ENCODE results near the gene PAPSS1. TPM values are rescaled to one million over a fixed set of nuclear protein-coding genes. Genes with fewer than 3 reads are reported as not detected.

Gene PAPSS1
- total RNA-seq, 3 donors from 2014 or later (not counting 1 experiment from before 2014, with no cell fraction given): 10.2 to 21.3 (median 12.9) TPM

DNA sequence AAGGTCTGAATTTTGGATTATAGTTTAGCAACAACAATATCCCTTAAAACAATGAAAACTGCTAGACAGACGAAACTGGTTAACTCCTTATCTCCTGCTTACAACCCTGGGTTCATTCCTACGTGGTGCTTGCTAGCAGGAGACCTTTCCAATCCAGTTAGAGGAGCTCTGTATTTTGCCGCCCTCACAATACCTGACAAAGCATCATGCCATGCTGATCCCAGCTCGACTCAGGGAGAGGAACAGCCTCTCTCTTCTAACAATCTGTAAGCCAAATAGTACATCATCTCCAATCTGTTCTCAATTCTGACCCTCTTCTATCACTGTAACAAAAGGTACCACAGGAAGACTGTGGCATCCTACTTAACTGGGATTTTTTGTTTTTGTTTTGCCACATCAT, 74.4 kb downstream of the PAPSS1 start:
- H3K36me3 Mint-ChIP-seq: peaks cover 8% of the 10 kb centered on the region

GRCh38 chr4:107643021-107643420, 77.0 kb downstream of the PAPSS1 start:
- Mint-ChIP-seq H3K9me3 (no peaks in the 10 kb centered on the region), H3K4me3 (no peak overlapping the region), H3K4me1 (no peaks in the 10 kb centered on the region), H3K36me3 (peaks cover 8% of the 10 kb centered on the region), H3K27me3 (ENCODE audit: low read depth in 2 of 2) (no peaks in the 10 kb centered on the region), H3K27ac (no peak overlapping the region)
- no peak overlapping the region for H3K27ac ChIP-seq (ENCODE audit: low read length)
- TF ChIP-seq CTCF (IDR thresholded peaks at IDR 0.05): no peak
- H3K9me3 ChIP-seq (ENCODE audit: control insufficient read depth, insufficient read depth, low read length): no peaks in the 10 kb centered on the region
- ATAC-seq (no peak), DNase-seq (no peak)
- no peaks in the 10 kb centered on the region for H3K27me3 ChIP-seq (ENCODE audit: control insufficient read depth, insufficient read depth, low read length)
- no peak overlapping the region for H3K4me3 ChIP-seq (ENCODE audit: low read length)
- H3K36me3 ChIP-seq (ENCODE audit: control insufficient read depth, insufficient read depth, low read length): peaks cover 10% of the 10 kb centered on the region
- intact Hi-C loops (cut with micrococcal nuclease): no loop called here
- H3K4me1 ChIP-seq (ENCODE audit: control insufficient read depth, insufficient read depth, low read length): no peaks in the 10 kb centered on the region
- WGBS (ENCODE audit: insufficient coverage): 98% methylated on average over 7 of the region's 7 CpGs

More for the DNA sequence above, 74.4 kb downstream of the PAPSS1 start:
- H3K9me3 Mint-ChIP-seq: no peaks in the 10 kb centered on the region
- DNase-seq: no peak
- TF ChIP-seq CTCF (IDR thresholded peaks at IDR 0.05): no peak
- no peaks in the 10 kb centered on the region for H3K27me3 ChIP-seq (ENCODE audit: control insufficient read depth, insufficient read depth, low read length)
- H3K4me3 Mint-ChIP-seq: no peak overlapping the region
- H3K4me3 ChIP-seq (ENCODE audit: low read length): no peak overlapping the region
- ATAC-seq: no peak
- intact Hi-C loops (cut with micrococcal nuclease): no loop called here
- H3K9me3 ChIP-seq (ENCODE audit: control insufficient read depth, insufficient read depth, low read length): no peaks in the 10 kb centered on the region
- 88% methylated on average over 4 of the region's 4 CpGs for WGBS (ENCODE audit: insufficient coverage)
- H3K4me1 ChIP-seq (ENCODE audit: control insufficient read depth, insufficient read depth, low read length): no peaks in the 10 kb centered on the region
- no peak overlapping the region for H3K27ac ChIP-seq (ENCODE audit: low read length)
- peaks cover 10% of the 10 kb centered on the region for H3K36me3 ChIP-seq (ENCODE audit: control insufficient read depth, insufficient read depth, low read length)
- no peaks in the 10 kb centered on the region for H3K27me3 Mint-ChIP-seq (ENCODE audit: low read depth in 2 of 2)
- H3K4me1 Mint-ChIP-seq: no peaks in the 10 kb centered on the region
- H3K27ac Mint-ChIP-seq: no peak overlapping the region

GRCh38 chr4:107640878-107641277, 79.2 kb downstream of the PAPSS1 start:
- TF ChIP-seq CTCF (IDR thresholded peaks at IDR 0.05): no peak
- H3K27ac ChIP-seq (ENCODE audit: low read length): no peak overlapping the region
- no peak overlapping the region for H3K4me3 ChIP-seq (ENCODE audit: low read length)
- H3K4me3 Mint-ChIP-seq: no peak overlapping the region
- no peaks in the 10 kb centered on the region for H3K27me3 ChIP-seq (ENCODE audit: control insufficient read depth, insufficient read depth, low read length)
- H3K4me1 Mint-ChIP-seq: no peaks in the 10 kb centered on the region
- ATAC-seq (no peak), DNase-seq (no peak)
- H3K36me3 Mint-ChIP-seq: peaks cover 8% of the 10 kb centered on the region
- no peaks in the 10 kb centered on the region for H3K27me3 Mint-ChIP-seq (ENCODE audit: low read depth in 2 of 2)
- no peaks in the 10 kb centered on the region for H3K4me1 ChIP-seq (ENCODE audit: control insufficient read depth, insufficient read depth, low read length)
- WGBS (ENCODE audit: insufficient coverage): 74% methylated on average over 1 of the region's 1 CpG
- intact Hi-C loops (cut with micrococcal nuclease): no loop called here
- peaks cover 10% of the 10 kb centered on the region for H3K36me3 ChIP-seq (ENCODE audit: control insufficient read depth, insufficient read depth, low read length)
- no peaks in the 10 kb centered on the region for H3K9me3 Mint-ChIP-seq
- H3K9me3 ChIP-seq (ENCODE audit: control insufficient read depth, insufficient read depth, low read length): no peaks in the 10 kb centered on the region
- no peak overlapping the region for H3K27ac Mint-ChIP-seq

GRCh38 chr4:107640197-107640596, 79.8 kb downstream of the PAPSS1 start:
- ATAC-seq: no peak

More at GRCh38 chr4:107640197-107640596, 79.8 kb downstream of the PAPSS1 start:
- Histone ChIP-seq H3K27ac (ENCODE audit: low read length) (no peak overlapping the region), H3K36me3 (ENCODE audit: control insufficient read depth, insufficient read depth, low read length) (peaks cover 10% of the 10 kb centered on the region), H3K4me3 (ENCODE audit: low read length) (no peak overlapping the region), H3K4me1 (ENCODE audit: control insufficient read depth, insufficient read depth, low read length) (no peaks in the 10 kb centered on the region), H3K27me3 (ENCODE audit: control insufficient read depth, insufficient read depth, low read length) (no peaks in the 10 kb centered on the region), H3K9me3 (ENCODE audit: control insufficient read depth, insufficient read depth, low read length) (no peaks in the 10 kb centered on the region)
- H3K9me3 Mint-ChIP-seq: no peaks in the 10 kb centered on the region
- H3K27me3 Mint-ChIP-seq (ENCODE audit: low read depth in 2 of 2): no peaks in the 10 kb centered on the region
- peaks cover 8% of the 10 kb centered on the region for H3K36me3 Mint-ChIP-seq
- H3K27ac Mint-ChIP-seq: no peak overlapping the region
- H3K4me3 Mint-ChIP-seq: no peak overlapping the region
- WGBS (ENCODE audit: insufficient coverage): 91% methylated on average over 1 of the region's 2 CpGs
- no peak for DNase-seq
- H3K4me1 Mint-ChIP-seq: no peaks in the 10 kb centered on the region
- intact Hi-C loops (cut with micrococcal nuclease): no loop called here
- TF ChIP-seq CTCF (IDR thresholded peaks at IDR 0.05): no peak
